ENCODE measurements around the gene LPP.

The LPP gene

GRCh38 chr3:188881954-188882641, 728.1 kb downstream of the LPP start:
- DNase-seq: no peak
- intact Hi-C loops (cut with DNase I): no loop called here

GRCh38 chr3:188884299-188885043, 730.5 kb downstream of the LPP start:
- intact Hi-C loops (cut with DNase I): no loop called here
- no peak for DNase-seq

GRCh38 chr3:188888321-188889053, 734.5 kb downstream of the LPP start:
- DNase-seq: no peak
- intact Hi-C loops (cut with DNase I): no loop called here

- DNase-seq: no peak
- intact Hi-C loops (cut with DNase I): no loop called here
Observed at GRCh38 chr3:188889054-188889491, 735.1 kb downstream of the LPP start.

GRCh38 chr3:188890572-188891270, 736.8 kb downstream of the LPP start:
- intact Hi-C loops (cut with DNase I): no loop called here

GRCh38 chr3:188899881-188900280, 745.9 kb downstream of the LPP start:
- no peak for DNase-seq

More at GRCh38 chr3:188890572-188891270, 736.8 kb downstream of the LPP start:
- DNase-seq: no peak

GRCh38 chr3:188900421-188900951, 746.5 kb downstream of the LPP start:
- DNase-seq: no peak
- intact Hi-C loops (cut with DNase I): no loop called here

More at GRCh38 chr3:188899881-188900280, 745.9 kb downstream of the LPP start:
- intact Hi-C loops (cut with DNase I): no loop called here

GRCh38 chr3:188901126-188901525, 747.2 kb downstream of the LPP start:
- no peak for DNase-seq
- intact Hi-C loops (cut with DNase I): no loop called here

GRCh38 chr3:188901671-188902287, 747.8 kb downstream of the LPP start:
- intact Hi-C loops (cut with DNase I): no loop called here
- no peak for DNase-seq

GRCh38 chr3:188904670-188905069, 750.7 kb downstream of the LPP start:
- intact Hi-C loops (cut with DNase I): no loop called here

GRCh38 chr3:188905547-188905946, 751.6 kb downstream of the LPP start:
- intact Hi-C loops (cut with DNase I): no loop called here
- no peak for DNase-seq

More at GRCh38 chr3:188904670-188905069, 750.7 kb downstream of the LPP start:
- no peak for DNase-seq

GRCh38 chr3:188906236-188906635, 752.3 kb downstream of the LPP start:
- DNase-seq: peak in 33 of 42 donors; percentile 6 to 80 (median 45)
- intact Hi-C loops (cut with DNase I): no loop called here

- intact Hi-C loops (cut with DNase I): no loop called here
- no peak for DNase-seq
Observed at GRCh38 chr3:188908002-188908850, 754.3 kb downstream of the LPP start.

- no peak for DNase-seq
- intact Hi-C loops (cut with DNase I): no loop called here
Observed at GRCh38 chr3:188911026-188911850, 757.3 kb downstream of the LPP start.

- intact Hi-C loops (cut with DNase I): no loop called here
- no peak for DNase-seq
Observed at GRCh38 chr3:188913084-188913483, 759.1 kb downstream of the LPP start.

GRCh38 chr3:188914552-188914951, 760.6 kb downstream of the LPP start:
- DNase-seq: no peak
- intact Hi-C loops (cut with DNase I): no loop called here

- intact Hi-C loops (cut with DNase I): no loop called here
- DNase-seq: no peak
Observed at GRCh38 chr3:188915127-188915526, 761.2 kb downstream of the LPP start.

All from head of caudate nucleus (tissue), 42 donors.